OCI-LY1 (cell line): ENCODE results near the gene DMD.
A peak's percentile ranks its signal among the peaks of the same experiment; 100 is the strongest.

ENCODE experiments used
- H2AFZ ChIP-seq: fragments of 200-600 bp; sonication (generic), shearing (Covaris generic); 2 replicates; pipeline ENCODE4 v1.6.0; 2014; ENCODE audit warnings: antibody characterized with exemption, mild to moderate bottlenecking, low read length
- H3F3A ChIP-seq: fragments of 200-600 bp; sonication (generic), shearing (Covaris generic); 2 replicates; pipeline ENCODE4 v1.6.0; 2014; ENCODE audit warnings: mild to moderate bottlenecking, antibody characterized with exemption, low read length, moderate library complexity; ENCODE audit not compliant: insufficient read depth
- H3K27ac ChIP-seq: fragments of 200-600 bp; sonication (generic); 2 replicates; pipeline ENCODE4 v1.5.1; 2014; ENCODE audit warnings: low read length, mixed run types, mild to moderate bottlenecking, low read depth; ENCODE audit not compliant: poor library complexity, severe bottlenecking
- H3K27me3 ChIP-seq: fragments of 200-600 bp; sonication (generic); 2 replicates; pipeline ENCODE4 v1.6.0; 2014; ENCODE audit warnings: antibody characterized with exemption, mild to moderate bottlenecking, low read length, moderate library complexity; ENCODE audit not compliant: insufficient read depth
- H3K36me3 ChIP-seq: fragments of 200-600 bp; sonication (generic); 2 replicates; pipeline ENCODE4 v1.6.1; 2014; ENCODE audit warnings: mild to moderate bottlenecking, antibody characterized with exemption, low read length, moderate library complexity, mixed read lengths; ENCODE audit not compliant: insufficient read depth
- H3K4me1 ChIP-seq: fragments of 200-600 bp; sonication (generic); 2 replicates; pipeline ENCODE4 v1.5.1; 2014; ENCODE audit warnings: mild to moderate bottlenecking, low read length, moderate library complexity; ENCODE audit not compliant: insufficient read depth, severe bottlenecking
- H3K4me2 ChIP-seq: fragments of 200-600 bp; sonication (generic), shearing (Covaris generic); 2 replicates; pipeline ENCODE4 v1.6.1; 2014; ENCODE audit warnings: low read length
- H3K4me3 ChIP-seq: fragments of 200-600 bp; sonication (generic); 2 replicates; pipeline ENCODE4 v1.5.1; 2014; ENCODE audit warnings: low read length, low read depth, mild to moderate bottlenecking, mixed read lengths; ENCODE audit not compliant: poor library complexity, severe bottlenecking
- H3K79me2 ChIP-seq: fragments of 200-600 bp; shearing (Covaris generic); 2 replicates; pipeline ENCODE4 v1.6.1; 2016; ENCODE audit warnings: mixed run types, low read length, mixed read lengths; ENCODE audit not compliant: insufficient read depth
- H3K9ac ChIP-seq: fragments of 200-600 bp; sonication (generic), shearing (Covaris generic); 2 replicates; pipeline ENCODE4 v1.6.1; 2014; ENCODE audit warnings: mild to moderate bottlenecking, low read length, mixed read lengths
- H3K9me2 ChIP-seq: fragments of 200-600 bp; sonication (generic), shearing (Covaris generic); 2 replicates; pipeline ENCODE4 v1.6.1; 2014; ENCODE audit warnings: low read depth, mild to moderate bottlenecking, low read length, mixed read lengths
- H3K9me3 ChIP-seq: fragments of 200-600 bp; shearing (Covaris generic); 2 replicates; pipeline ENCODE4 v1.6.1; 2014; ENCODE audit warnings: low read length, mixed read lengths
- H4K20me1 ChIP-seq: fragments of 200-600 bp; sonication (generic), shearing (Covaris generic); 2 replicates; pipeline ENCODE4 v1.6.0; 2016; ENCODE audit warnings: mild to moderate bottlenecking, low read length; ENCODE audit not compliant: insufficient read depth
- CTCF ChIP-seq: fragments of 200-600 bp; sonication (generic), shearing (Covaris generic); IDR thresholded peaks from 2 replicates; pipeline ENCODE4 v1.5.1; 2017; ENCODE audit warnings: mild to moderate bottlenecking, antibody characterized with exemption, low read length, moderate library complexity, mixed read lengths
- EZH2 ChIP-seq: fragments of 200-600 bp; sonication (generic), shearing (Covaris generic); IDR thresholded peaks from 2 replicates; pipeline ENCODE4 v1.8.0; 2017; ENCODE audit warnings: borderline replicate concordance, mixed run types, mild to moderate bottlenecking, antibody characterized with exemption, low read length, moderate library complexity, mixed read lengths

The DMD gene

DNA sequence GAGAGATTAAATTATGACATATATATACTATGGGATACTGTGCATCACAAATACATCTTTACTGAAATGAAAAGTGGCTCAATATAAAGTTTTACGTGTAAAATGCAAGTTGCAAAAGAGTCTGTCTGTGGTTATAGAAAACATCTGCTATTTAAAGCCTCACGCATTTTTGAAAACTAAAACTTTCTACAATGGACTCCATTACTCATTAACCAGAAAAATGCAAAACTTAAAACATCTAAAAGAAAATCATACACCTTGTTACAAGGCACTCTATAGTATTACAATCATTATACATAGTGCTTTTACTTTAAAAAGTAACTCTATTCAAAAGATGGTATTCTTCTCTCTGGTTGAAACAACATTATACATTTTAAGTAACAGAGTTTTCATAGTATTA is 755.6 kb downstream of the DMD start:
- H3K4me1 ChIP-seq = no peaks in the 10 kb centered on the region
- H3K27ac ChIP-seq = no peak overlapping the region
- H3K4me2 ChIP-seq = no peak overlapping the region
- H3F3A ChIP-seq = no peaks in the 10 kb centered on the region
- no peaks in the 10 kb centered on the region for H4K20me1 ChIP-seq
- TF ChIP-seq EZH2 (no peak), CTCF (no peak)
- H3K9me3 ChIP-seq = no peaks in the 10 kb centered on the region
- no peak overlapping the region for H3K4me3 ChIP-seq
- no peak overlapping the region for H3K9ac ChIP-seq
- no peaks in the 10 kb centered on the region; the same call in 1 of the 2 replicates for H3K36me3 ChIP-seq
- H3K79me2 ChIP-seq = no peaks in the 10 kb centered on the region
- no peaks in the 10 kb centered on the region for H3K9me2 ChIP-seq
- H3K27me3 ChIP-seq = no peaks in the 10 kb centered on the region
- no peak overlapping the region for H2AFZ ChIP-seq

DNA sequence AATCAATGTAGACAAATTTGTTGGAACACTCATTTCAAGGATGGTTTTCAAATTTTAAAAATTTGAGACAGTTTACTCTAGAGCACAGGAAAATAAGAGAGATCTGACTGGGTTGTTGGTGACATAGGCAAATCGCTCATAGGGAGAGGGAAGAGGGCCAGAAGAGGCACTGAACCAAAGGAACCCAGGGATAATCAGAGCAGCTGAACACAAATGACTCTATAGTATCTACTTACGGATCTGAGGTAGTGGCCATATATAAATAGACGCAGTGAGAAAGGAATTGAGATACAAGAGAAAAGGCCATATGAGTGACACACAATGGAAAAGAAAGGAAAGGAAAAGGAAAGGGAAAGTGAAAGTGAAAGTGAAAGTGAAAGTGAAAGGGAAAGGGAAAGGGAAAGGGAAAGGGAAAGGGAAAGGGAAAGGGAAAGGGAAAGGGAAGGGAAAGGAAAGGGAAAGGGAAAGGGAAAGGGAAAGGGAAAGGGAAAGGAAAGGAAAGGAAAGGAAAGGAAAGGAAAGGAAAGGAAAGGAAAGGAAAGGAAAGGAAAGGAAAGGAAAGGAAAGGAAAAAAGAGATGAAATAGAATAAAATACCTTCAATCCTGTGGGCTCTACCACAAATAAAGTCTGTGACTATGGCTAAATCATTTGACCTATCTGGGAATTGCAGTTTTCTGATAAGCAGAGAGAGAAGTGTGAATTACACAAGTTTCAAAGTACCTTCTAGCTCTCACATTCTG is 759.2 kb downstream of the DMD start:
- H3K9me3 ChIP-seq = no peaks in the 10 kb centered on the region
- H3K27ac ChIP-seq = no peak overlapping the region

GRCh38 chrX:32448945-32449344 is 762.4 kb downstream of the DMD start:
- Histone ChIP-seq H3K4me1 (peaks cover 34% of the 10 kb centered on the region), H3K27me3 (no peaks in the 10 kb centered on the region), H3K4me2 (peak overlapping the region; percentile 52), H3K9me2 (no peaks in the 10 kb centered on the region), H3K79me2 (no peaks in the 10 kb centered on the region), H2AFZ (no peak overlapping the region), H3F3A (0 out of 2 replicates have a peak, but pooled peaks cover 3% of the 10 kb centered on the region), H3K27ac (peak overlapping the region; percentile 88), H3K9me3 (no peaks in the 10 kb centered on the region), H3K36me3 (peaks cover 4% of the 10 kb centered on the region; the same call in 1 of the 2 replicates), H3K9ac (peak overlapping the region; percentile 46; the same call in 1 of the 2 replicates), H4K20me1 (no peaks in the 10 kb centered on the region), H3K4me3 (no peak overlapping the region)
- no peak for TF ChIP-seq CTCF
- TF ChIP-seq EZH2 = no peak

More for the DNA sequence above, 759.2 kb downstream of the DMD start:
- no peaks in the 10 kb centered on the region for H4K20me1 ChIP-seq
- H3K4me2 ChIP-seq = no peak overlapping the region
- H3K27me3 ChIP-seq = no peaks in the 10 kb centered on the region
- no peak for TF ChIP-seq EZH2
- no peak for TF ChIP-seq CTCF
- H3K79me2 ChIP-seq = no peaks in the 10 kb centered on the region
- no peak overlapping the region for H2AFZ ChIP-seq
- H3K4me3 ChIP-seq = no peak overlapping the region
- H3K9me2 ChIP-seq = no peaks in the 10 kb centered on the region
- H3K9ac ChIP-seq = no peak overlapping the region
- H3K4me1 ChIP-seq = peaks cover 22% of the 10 kb centered on the region
- 0 out of 2 replicates have a peak, but pooled peaks cover 3% of the 10 kb centered on the region for H3F3A ChIP-seq
- peaks cover 4% of the 10 kb centered on the region for H3K36me3 ChIP-seq
